Neural progenitor cell (in vitro differentiated cells): Measurements from ENCODE around the gene IFFO2. TPM values are rescaled to one million over a fixed set of nuclear protein-coding genes. Genes with fewer than 3 reads are reported as not detected.

Experiments used
- DNase-seq: peaks from one replicate; pipeline ENCODE4 v3.0.0-alpha.2; 2016; ENCODE audit warnings: low spot score
- H2AFZ ChIP-seq: fragments of 200-600 bp; sonication (generic); replicated peaks from 2 replicates; pipeline ENCODE4 v1.6.1; 2016; ENCODE audit warnings: antibody characterized with exemption
- H3F3A ChIP-seq: fragments of 200-600 bp; sonication (generic); 2 replicates; pipeline ENCODE4 v1.6.1; 2016; ENCODE audit warnings: antibody characterized with exemption, low read depth
- H3K27ac ChIP-seq: fragments of 200-600 bp; sonication (generic); 2 replicates; pipeline ENCODE4 v1.5.1; 2016; ENCODE audit warnings: mild to moderate bottlenecking
- H3K27me3 ChIP-seq: fragments of 200-600 bp; sonication (generic); 2 replicates; pipeline ENCODE4 v1.6.1; 2016; ENCODE audit warnings: mild to moderate bottlenecking, moderate library complexity
- H3K36me3 ChIP-seq: fragments of 200-600 bp; sonication (generic); 2 replicates; pipeline ENCODE4 v1.5.1; 2016
- H3K4me1 ChIP-seq: fragments of 200-600 bp; sonication (generic); 2 replicates; pipeline ENCODE4 v1.6.1; 2016; ENCODE audit warnings: mixed run types
- H3K4me2 ChIP-seq: fragments of 200-600 bp; sonication (generic); 2 replicates; pipeline ENCODE4 v1.6.1; 2016
- H3K4me3 ChIP-seq: fragments of 200-600 bp; sonication (generic); 2 replicates; pipeline ENCODE4 v1.5.1; 2016
- H3K79me2 ChIP-seq: fragments of 200-600 bp; sonication (generic); 2 replicates; pipeline ENCODE4 v1.6.1; 2016; ENCODE audit warnings: low read depth
- H3K9ac ChIP-seq: fragments of 200-600 bp; sonication (generic); 2 replicates; pipeline ENCODE4 v1.6.1; 2016
- H3K9me3 ChIP-seq: fragments of 200-600 bp; sonication (generic); 2 replicates; pipeline ENCODE4 v1.5.1; 2016; ENCODE audit warnings: low read depth
- H4K20me1 ChIP-seq: fragments of 200-600 bp; sonication (generic); 2 replicates; pipeline ENCODE4 v1.6.1; 2016; ENCODE audit warnings: low read depth
- H3K27ac Mint-ChIP-seq: 3 replicates; pipeline ENCODE4 v1.8.0; 2021; ENCODE audit warnings: mixed read lengths
- H3K27me3 Mint-ChIP-seq: 2 replicates; pipeline ENCODE4 v1.8.0; 2022; ENCODE audit warnings: low read depth, mild to moderate bottlenecking, inconsistent platforms, moderate library complexity, mixed read lengths; ENCODE audit not compliant: insufficient read depth
- H3K36me3 Mint-ChIP-seq: 3 replicates; pipeline ENCODE4 v1.8.0; 2021; ENCODE audit warnings: mixed read lengths
- H3K4me1 Mint-ChIP-seq: 3 replicates; pipeline ENCODE4 v1.8.0; 2021; ENCODE audit warnings: mixed read lengths
- H3K4me3 Mint-ChIP-seq: 3 replicates; pipeline ENCODE4 v1.8.0; 2021; ENCODE audit warnings: mild to moderate bottlenecking, moderate library complexity, mixed read lengths
- H3K9me3 Mint-ChIP-seq: 3 replicates; pipeline ENCODE4 v1.8.0; 2020; ENCODE audit warnings: mixed read lengths
- EZH2 ChIP-seq: fragments of 200-600 bp; sonication (generic); IDR thresholded peaks from 2 replicates; pipeline ENCODE4 v1.6.1; 2017; ENCODE audit warnings: antibody characterized with exemption, mild to moderate bottlenecking, moderate library complexity
- EZH2phosphoT487 ChIP-seq: fragments of 200-600 bp; sonication (generic); IDR thresholded peaks from 2 replicates; pipeline ENCODE4 v1.6.1; 2017; ENCODE audit warnings: antibody characterized with exemption
- total RNA-seq: library from RNA; depleted of rRNA; stranded (reverse); fragments of >200 nt; gene quantifications from 2 replicates; pipeline ENCODE4 v1.2.3, GENCODE V29; 2015; ENCODE audit warnings: low replicate concordance
- TF ChIP-seq, protein P1 (sequence below): fragments of 200-600 bp; sonication (generic); IDR thresholded peaks from 2 replicates; pipeline ENCODE4 v1.5.1; 2017; ENCODE audit warnings: antibody characterized with exemption, mild to moderate bottlenecking

IFFO2 gene
- total RNA-seq, 1 donor from 2014 or later, result 0.65 TPM

- Histone ChIP-seq H3K27me3 (peaks cover 7% of the 10 kb centered on the region), H3K27ac (peak within 1 kb of the TSS; percentile 94)
- H3K4me3 Mint-ChIP-seq, result peak within 1 kb of the TSS; percentile 98
Measured at GRCh38 chr1:18902523-18903290, 53.8 kb downstream of the IFFO2 start, which contains the start of gene ALDH4A1. TSS of gene ALDH4A1 (minus strand) at chr1:18902555. CDS start at chr1:18902523, 32 bp downstream.

GRCh38 chr1:18901952-18902522 is 54.4 kb downstream of the IFFO2 start:
- peaks cover 14% of the 10 kb centered on the region for H3K4me1 ChIP-seq
- H3K4me3 Mint-ChIP-seq, result peak overlapping the region; percentile 98
- no peaks in the 10 kb centered on the region for H3K36me3 Mint-ChIP-seq
- peak overlapping the region; percentile 80 for H3K4me3 ChIP-seq
- TF ChIP-seq EZH2, result no peak
- TF ChIP-seq EZH2phosphoT487, result no peak
- TF ChIP-seq, protein P1, sequence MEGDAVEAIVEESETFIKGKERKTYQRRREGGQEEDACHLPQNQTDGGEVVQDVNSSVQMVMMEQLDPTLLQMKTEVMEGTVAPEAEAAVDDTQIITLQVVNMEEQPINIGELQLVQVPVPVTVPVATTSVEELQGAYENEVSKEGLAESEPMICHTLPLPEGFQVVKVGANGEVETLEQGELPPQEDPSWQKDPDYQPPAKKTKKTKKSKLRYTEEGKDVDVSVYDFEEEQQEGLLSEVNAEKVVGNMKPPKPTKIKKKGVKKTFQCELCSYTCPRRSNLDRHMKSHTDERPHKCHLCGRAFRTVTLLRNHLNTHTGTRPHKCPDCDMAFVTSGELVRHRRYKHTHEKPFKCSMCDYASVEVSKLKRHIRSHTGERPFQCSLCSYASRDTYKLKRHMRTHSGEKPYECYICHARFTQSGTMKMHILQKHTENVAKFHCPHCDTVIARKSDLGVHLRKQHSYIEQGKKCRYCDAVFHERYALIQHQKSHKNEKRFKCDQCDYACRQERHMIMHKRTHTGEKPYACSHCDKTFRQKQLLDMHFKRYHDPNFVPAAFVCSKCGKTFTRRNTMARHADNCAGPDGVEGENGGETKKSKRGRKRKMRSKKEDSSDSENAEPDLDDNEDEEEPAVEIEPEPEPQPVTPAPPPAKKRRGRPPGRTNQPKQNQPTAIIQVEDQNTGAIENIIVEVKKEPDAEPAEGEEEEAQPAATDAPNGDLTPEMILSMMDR, result no peak
- H3K9ac ChIP-seq, result peak overlapping the region; percentile 95
- peaks cover 15% of the 10 kb centered on the region for H3K79me2 ChIP-seq
- no peaks in the 10 kb centered on the region for H3K36me3 ChIP-seq
- peaks cover 10% of the 10 kb centered on the region for H4K20me1 ChIP-seq
- H3K4me1 Mint-ChIP-seq, result peaks cover 13% of the 10 kb centered on the region
- peak overlapping the region; percentile 93 for H3K4me2 ChIP-seq
- H3K9me3 Mint-ChIP-seq, result no peaks in the 10 kb centered on the region
- peaks cover 7% of the 10 kb centered on the region for H3K27me3 ChIP-seq
- DNase-seq, result no peak
- peak overlapping the region; percentile 95 for H3K27ac Mint-ChIP-seq
- H3K9me3 ChIP-seq, result no peaks in the 10 kb centered on the region
- H2AFZ ChIP-seq, result peak overlapping the region; percentile 98
- H3F3A ChIP-seq, result peaks cover 5% of the 10 kb centered on the region
- peaks cover 5% of the 10 kb centered on the region for H3K27me3 Mint-ChIP-seq
- H3K27ac ChIP-seq, result no peak overlapping the region

More at GRCh38 chr1:18902523-18903290, 53.8 kb downstream of the IFFO2 start, which contains the start of gene ALDH4A1:
- Mint-ChIP-seq H3K4me1 (peaks cover 18% of the 10 kb centered on the region), H3K27ac (peak within 1 kb of the TSS; percentile 100), H3K36me3 (no peaks in the 10 kb centered on the region), H3K27me3 (peaks cover 5% of the 10 kb centered on the region), H3K9me3 (no peaks in the 10 kb centered on the region)
- Histone ChIP-seq H3K9ac (peak within 1 kb of the TSS; percentile 95), H3F3A (peaks cover 5% of the 10 kb centered on the region), H3K4me3 (peak within 1 kb of the TSS; percentile 80), H3K9me3 (no peaks in the 10 kb centered on the region), H4K20me1 (peaks cover 10% of the 10 kb centered on the region), H2AFZ (peak within 1 kb of the TSS; percentile 98), H3K36me3 (no peaks in the 10 kb centered on the region), H3K79me2 (peaks cover 15% of the 10 kb centered on the region), H3K4me1 (peaks cover 14% of the 10 kb centered on the region), H3K4me2 (peak within 1 kb of the TSS; percentile 93)
- DNase-seq, result peak; percentile 98
- no peak for TF ChIP-seq EZH2
- TF ChIP-seq, protein P1, result no peak
- TF ChIP-seq EZH2phosphoT487, result no peak

GRCh38 chr1:18901147-18901951 is 55.1 kb downstream of the IFFO2 start:
- peak overlapping the region; percentile 98 for H3K4me3 Mint-ChIP-seq
- Histone ChIP-seq H3K36me3 (no peaks in the 10 kb centered on the region), H4K20me1 (peaks cover 10% of the 10 kb centered on the region), H3K4me3 (peak overlapping the region; percentile 80), H3K9me3 (no peaks in the 10 kb centered on the region), H3K79me2 (peaks cover 15% of the 10 kb centered on the region), H3K4me1 (peaks cover 14% of the 10 kb centered on the region), H3K27ac (no peak overlapping the region), H2AFZ (no peak overlapping the region), H3F3A (peaks cover 5% of the 10 kb centered on the region), H3K9ac (peak overlapping the region; percentile 95), H3K4me2 (peak overlapping the region; percentile 93), H3K27me3 (peaks cover 7% of the 10 kb centered on the region)
- no peaks in the 10 kb centered on the region for H3K9me3 Mint-ChIP-seq
- DNase-seq, result no peak
- H3K27ac Mint-ChIP-seq, result peak overlapping the region; percentile 95
- H3K36me3 Mint-ChIP-seq, result no peaks in the 10 kb centered on the region
- no peak for TF ChIP-seq EZH2
- no peak for TF ChIP-seq EZH2phosphoT487
- TF ChIP-seq, protein P1, result no peak
- peaks cover 13% of the 10 kb centered on the region for H3K4me1 Mint-ChIP-seq
- peaks cover 3% of the 10 kb centered on the region for H3K27me3 Mint-ChIP-seq
